DOHH2 (cell line): ENCODE measurements around the gene GTF2A1L.

Experiments used
- CTCF ChIP-seq: fragments of 200-600 bp; sonication (generic); IDR thresholded peaks from one replicate; pipeline ENCODE4 v1.5.1; 2014; ENCODE audit warnings: antibody characterized with exemption, mild to moderate bottlenecking, low read depth, low read length; ENCODE audit not compliant: poor library complexity, severe bottlenecking
- EZH2phosphoT487 ChIP-seq: fragments of 200-600 bp; sonication (generic); IDR thresholded peaks from 2 replicates; pipeline ENCODE4 v1.6.1; 2017; ENCODE audit warnings: borderline replicate concordance, mild to moderate bottlenecking, antibody characterized with exemption, low read length, moderate library complexity, mixed read lengths

GRCh38 chr2:48714245-48714644 is 96.6 kb downstream of the GTF2A1L start:
- TF ChIP-seq CTCF (no peak), EZH2phosphoT487 (no peak)
